HG03457 (cell line): ENCODE results near the gene FOXO3B.
A peak's percentile ranks its signal among the peaks of the same experiment; 100 is the strongest.
"Not testable (repeated sequence)": the region's sequence is repeated elsewhere in the genome, so short reads cannot be mapped to it uniquely, and the experiment has no call there.

ENCODE experiments used
- ATAC-seq: cut with Tn5 transposase; IDR thresholded peaks from one replicate; pipeline ENCODE4 v1.9.1; 2021; ENCODE audit warnings: moderate number of reproducible peaks; ENCODE audit not compliant: unreplicated experiment

FOXO3B gene

DNA sequence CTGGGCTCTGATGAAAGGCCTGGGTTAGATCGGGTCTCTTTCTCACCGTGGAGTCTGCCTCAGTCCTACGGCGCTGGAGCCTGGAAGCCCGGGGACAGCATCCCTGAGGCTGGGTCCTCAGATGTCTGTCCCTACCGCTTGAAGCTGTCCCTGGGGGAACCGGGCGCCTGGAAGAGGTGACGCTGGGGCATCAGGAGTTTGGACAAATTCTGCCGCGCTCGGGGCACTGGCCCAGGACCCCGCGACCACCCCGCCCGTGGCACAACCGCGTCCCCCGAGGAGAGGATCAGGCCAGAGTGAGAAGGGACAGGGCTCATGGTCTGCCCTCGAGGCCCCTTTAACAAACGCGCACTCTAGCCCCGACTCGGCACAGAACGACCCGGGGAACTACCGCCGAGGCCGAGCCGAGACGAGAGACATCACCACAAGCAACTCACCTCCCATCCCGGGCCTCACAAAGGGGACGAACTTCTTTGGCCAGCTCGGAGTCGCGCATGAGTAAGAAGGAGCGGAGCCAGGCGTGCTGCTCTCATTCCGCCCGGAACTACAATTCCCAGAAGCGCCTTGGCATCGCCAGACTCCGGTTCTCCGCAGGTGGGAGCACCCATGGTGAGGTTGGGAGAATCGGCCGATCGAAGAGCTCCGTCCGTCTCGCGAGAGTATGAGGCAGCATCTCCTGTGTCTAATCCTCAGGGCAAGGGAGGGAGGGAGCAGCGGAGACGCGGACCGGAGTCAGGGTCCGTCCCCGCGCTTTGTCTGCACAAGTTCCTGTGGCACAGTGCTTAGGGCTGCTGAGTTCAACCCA is at the start of gene FOXO3B:
Gene FOXO3B, minus strand, starts transcription at position 548 of the 805 bp plus-strand sequence. CDS start 663 bp downstream, outside the sequence.
- peak; percentile 71 for ATAC-seq

DNA sequence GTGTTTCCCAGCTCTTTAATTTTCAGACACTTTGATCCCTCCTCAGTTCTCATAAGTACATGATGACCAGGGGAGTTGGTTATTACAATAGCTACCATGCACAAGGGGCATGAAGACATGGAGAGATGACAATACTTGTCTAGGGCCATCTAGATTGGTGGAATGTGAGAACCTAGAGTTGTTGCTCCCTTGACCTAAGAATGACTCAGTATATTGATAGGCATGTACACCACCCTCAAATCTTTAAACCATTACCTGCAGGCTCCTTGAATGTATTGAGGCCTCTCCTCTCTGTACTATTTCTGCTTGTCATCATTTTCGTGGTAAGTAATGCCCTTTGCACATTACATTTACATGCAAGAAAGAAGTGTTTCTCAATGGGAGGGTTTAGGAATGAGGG is 41.4 kb upstream of the FOXO3B start:
- ATAC-seq = not testable (repeated sequence)

DNA sequence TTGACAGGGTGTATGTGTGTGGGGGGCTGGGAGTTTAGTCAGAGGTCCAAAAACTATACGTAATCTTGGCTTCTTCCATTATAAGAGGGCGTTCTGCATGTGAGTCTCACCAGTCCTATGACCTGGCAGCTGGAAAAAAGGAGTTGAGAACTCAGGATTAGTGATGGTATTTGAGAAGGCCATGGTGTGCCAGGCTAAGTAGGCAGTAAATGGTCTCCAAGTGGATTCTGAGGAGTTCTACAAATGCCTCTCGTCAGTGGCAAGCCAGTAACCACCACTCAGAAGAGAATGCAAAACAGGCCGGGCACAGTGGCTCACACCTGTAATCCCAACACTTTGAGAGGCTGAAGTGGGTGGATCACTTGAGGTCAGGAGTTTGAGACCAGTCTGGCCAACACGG is 40.5 kb upstream of the FOXO3B start:
- ATAC-seq = not testable (repeated sequence)

DNA sequence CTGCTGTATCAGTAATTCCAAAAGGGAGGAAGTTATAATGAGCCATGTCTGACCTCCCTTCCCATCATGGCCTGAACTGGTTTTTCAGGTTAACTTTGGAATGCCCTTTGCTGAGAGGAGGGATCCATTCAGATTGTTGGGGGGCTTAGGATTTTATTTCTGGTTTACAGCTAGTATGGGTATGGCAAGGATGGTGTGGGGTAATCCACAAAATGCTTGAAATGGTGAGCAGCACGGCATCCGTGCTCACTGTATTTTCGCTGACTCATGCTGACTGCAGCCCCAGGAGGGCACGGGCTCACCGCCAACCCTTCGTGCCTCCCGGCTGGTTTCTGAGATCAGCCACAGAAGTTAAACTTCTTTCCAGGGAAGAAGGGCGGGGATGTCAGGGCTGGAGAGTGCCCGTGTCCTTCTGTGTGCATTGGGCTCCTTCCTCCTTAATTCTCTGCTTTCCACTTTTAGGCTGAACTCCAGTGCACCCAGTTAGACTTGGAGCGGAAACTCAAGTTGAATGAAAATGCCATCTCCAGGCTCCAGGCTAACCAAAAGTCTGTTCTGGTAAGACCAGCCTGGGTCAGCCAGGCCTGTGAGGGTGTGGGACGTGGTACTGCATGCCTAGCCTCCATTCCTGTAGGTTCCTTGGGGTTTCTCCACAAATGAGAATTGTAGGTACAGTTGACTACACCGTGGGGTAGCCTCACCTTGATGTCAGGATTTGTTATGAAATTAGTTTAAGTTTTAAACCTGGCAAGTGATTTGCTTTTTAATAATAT is 39.8 kb upstream of the FOXO3B start:
- not testable (repeated sequence) for ATAC-seq

DNA sequence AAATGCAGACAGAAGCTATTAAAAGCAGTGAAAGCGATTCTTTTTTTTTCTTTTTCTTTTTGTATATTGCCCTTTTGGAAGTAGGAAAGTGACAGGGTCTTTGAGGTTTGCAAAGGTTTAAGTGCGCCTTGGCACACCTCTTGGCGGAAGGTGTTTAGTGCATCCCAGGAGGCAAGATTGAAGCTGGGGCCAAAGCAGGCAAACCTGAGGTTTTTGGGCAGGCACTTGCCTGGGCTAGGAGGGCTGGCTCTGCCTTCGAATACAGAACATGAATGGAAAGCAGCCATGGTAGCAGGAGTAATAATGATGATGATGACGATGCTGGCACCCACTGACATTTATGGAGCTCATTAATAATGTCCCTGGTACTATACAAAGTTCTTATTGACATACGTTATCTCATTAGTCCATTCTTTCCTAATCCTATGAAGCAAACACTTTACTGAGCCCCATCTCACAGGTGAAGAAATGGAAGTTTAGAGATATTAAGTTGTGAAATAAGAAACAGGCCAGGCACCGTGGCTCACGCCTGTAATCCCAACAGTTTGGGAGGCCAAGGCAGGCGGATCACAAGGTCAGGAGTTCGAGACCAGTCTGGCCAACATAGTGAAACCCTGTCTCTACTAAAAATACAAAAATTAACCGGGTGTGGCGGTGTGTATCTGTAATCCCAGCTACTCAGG is 37.5 kb upstream of the FOXO3B start:
- ATAC-seq = not testable (repeated sequence)

DNA sequence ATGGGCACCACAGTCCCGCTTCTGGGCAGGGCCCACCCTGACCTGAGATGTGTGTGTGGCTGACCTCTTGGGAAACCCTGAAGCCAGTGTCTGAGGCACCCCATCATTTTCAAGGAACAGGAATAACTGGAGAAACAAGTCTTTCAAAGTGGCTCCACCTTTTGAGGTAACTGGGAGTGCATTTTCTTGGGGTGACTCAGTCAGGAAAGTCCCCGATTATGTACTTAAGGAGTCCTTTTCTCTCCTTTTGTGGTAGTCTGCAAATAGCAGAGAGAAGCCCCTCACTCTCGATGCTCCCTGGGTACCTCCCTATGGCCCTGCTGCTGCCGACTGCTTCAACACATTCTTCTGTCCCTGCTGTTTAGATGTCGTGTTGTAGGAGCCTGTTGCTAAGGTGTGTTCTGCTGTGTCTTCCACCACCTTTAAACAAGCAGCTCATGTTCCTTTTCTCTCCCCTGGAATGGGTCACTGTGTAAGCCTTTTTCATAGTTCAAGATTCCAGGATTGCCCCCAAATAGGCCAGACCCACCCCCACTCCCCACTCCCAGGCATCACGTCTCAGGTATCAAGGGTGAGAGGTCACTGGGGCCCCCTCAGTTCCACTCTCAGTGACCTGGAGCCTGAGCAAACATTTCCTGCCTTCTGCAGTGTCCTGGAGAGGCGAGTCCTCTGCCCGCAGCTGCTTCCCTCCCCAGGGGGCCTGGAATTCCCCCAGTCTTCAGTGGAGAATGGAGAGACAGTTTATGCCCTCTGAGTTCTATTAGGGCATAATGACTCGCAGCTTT is 36.7 kb upstream of the FOXO3B start:
- ATAC-seq = not testable (repeated sequence)

DNA sequence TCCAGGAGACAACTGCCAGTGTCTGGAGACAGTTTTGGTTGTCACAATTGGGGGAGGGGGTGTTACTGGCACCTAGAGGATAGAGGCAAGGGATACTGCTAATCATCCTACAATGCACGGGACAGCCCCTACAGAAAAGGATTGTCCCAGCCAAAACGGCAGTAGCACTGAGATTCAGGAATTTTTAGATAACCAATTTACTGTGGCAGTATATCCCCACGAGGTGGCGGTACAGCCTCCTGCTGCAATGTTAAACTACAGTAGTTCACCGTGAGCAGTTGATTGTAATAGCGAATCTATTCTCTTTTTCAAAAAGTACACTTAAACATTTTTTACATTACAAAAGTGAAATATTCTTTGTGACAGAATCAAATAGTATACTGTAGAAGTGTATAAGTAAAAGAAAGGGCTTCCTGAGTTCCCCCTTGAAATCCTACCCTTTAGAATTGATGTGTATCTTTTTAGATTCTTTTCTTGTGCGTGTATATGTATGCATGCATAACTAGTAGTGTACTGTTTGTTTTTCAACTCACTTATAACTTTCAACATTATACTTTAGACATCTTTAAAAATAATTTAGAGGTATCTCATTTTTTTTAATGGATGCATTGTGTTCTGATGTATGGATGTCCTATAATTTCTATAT is 30.4 kb upstream of the FOXO3B start:
- not testable (repeated sequence) for ATAC-seq

DNA sequence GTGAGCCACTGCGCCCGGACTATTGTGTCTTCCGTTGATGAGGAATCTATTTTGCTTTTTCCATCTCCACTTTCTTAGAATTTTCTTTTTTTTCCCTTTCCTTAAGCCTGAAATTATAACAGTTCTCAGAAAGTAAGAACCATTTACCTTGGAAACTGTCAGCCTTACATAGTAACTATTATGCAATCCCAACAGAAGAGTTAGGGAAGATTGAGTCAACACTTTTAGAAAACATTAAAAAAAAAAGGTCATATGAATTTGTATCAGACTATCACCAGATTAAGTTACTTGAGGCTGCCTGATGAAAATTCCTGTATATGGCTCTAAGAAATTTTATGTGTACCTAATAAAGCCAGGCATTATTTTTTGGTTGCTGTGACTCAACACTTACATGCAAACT is 26.1 kb upstream of the FOXO3B start:
- ATAC-seq = not testable (repeated sequence)

DNA sequence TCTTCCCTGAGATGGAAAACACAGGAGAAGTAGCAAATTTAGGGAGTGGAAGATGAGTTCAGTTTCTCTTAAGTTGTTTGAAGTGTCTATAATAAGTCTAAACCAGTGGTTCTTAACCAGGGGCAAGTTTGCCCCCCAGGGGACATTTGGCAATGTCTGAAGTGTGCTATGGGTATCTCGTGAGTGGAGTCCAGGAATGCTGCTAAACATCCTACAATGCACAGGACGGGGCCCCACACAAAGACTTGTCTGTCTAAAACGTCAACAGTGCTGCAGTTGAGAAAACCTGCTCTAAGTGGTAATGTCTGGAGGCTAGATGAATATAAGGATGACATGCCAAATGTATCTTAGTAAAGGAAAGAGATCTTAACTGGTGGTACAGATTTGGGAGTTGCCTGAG is 23.8 kb upstream of the FOXO3B start:
- not testable (repeated sequence) for ATAC-seq

DNA sequence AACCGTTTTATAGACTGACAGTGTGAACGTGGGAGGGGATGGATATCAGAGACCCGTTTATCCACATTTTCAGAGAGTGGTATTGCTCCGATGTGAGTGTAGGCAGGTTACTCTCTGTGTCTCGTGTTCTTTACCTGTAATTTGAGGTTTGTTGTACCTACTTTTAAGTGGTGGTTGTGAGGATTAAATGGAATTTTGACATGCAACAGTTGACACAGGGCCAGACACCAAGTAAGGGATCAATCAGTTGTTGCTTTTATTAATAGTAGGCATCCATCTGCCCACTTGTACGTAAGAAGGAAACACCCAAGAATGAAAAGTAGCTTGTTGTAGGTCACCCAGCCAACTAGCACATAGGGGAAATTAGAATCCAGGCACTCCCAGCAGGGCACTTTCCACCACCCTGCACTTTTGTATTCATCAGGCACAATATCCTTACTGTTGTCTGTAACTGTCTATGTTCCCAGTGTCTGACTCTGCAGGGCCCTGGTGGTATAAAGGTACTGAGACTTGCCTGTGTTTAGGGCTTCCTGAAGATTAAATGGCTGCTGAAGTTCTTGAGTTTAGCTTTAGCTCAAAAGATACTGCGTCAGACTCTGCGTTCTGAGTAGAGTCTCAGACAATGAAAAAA is 16.5 kb upstream of the FOXO3B start:
- ATAC-seq = not testable (repeated sequence)

DNA sequence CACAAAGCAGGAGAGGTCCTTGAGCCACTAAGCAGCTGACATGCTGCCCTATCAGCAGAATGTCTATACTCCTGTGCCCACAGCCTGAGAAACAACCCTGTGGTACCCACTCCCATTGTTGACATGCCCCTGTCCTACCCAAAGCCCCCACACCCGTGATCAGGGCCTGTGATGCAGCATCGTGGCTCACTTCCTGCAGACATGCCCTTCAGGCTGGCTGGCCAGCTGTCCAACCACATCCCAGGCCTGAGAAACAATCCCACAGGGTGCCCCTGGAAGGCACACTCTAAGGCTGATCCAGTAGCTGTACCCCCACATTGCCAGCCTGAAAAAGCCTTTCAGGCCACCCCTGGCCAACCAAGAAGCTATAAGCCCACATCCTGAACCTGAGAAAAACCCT is 13.0 kb upstream of the FOXO3B start:
- ATAC-seq = not testable (repeated sequence)

DNA sequence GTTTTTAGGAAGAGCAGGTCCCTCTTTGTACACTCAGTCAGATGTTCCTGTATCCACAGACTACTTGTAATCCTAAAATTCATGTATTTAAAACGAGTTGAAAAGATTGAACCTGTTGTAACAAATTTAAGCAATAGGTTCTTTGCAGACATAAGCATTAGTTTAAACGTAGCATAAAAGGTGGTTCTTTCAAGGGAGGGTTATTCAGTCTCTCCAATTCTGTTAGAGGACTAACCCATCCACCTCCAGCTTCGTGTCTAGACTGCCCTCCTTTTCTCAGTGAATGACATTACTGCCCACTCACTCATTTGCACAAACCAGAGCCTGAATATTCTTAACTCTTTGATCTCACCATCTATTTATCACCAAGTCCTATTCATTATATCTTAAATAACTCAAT is 554 bp upstream of the FOXO3B start:
- not testable (repeated sequence) for ATAC-seq

DNA sequence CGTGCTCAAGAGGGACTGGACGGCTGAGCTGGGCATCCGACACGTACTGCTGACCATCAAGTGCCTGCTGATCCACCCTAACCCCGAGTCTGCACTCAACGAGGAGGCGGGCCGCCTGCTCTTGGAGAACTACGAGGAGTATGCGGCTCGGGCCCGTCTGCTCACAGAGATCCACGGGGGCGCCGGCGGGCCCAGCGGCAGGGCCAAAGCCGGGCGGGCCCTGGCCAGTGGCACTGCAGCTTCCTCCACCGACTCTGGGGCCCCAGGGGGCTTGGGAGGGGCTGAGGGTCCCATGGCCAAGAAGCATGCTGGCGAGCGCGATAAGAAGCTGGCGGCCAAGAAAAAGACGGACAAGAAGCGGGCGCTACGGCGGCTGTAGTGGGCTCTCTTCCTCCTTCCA is 4.7 kb downstream of the FOXO3B start:
- not testable (repeated sequence) for ATAC-seq

DNA sequence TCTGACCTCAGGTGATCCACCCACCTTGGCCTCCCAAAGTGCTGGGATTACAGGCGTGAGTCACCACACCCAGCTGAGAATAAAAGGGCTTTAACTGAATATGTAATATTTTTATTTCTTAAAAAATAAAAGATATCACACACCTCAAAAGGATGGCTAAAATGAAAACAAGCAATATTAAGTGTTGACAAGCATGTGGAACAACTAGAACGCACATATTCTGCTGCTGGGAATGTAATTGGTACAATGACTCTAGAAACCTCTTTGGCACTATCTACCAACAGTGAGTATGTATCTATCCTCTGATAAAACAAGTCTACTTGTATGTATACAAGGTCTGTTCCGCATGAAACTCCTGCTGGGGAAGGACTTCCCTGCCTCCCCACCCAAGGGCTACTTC is 5.2 kb downstream of the FOXO3B start:
- not testable (repeated sequence) for ATAC-seq

DNA sequence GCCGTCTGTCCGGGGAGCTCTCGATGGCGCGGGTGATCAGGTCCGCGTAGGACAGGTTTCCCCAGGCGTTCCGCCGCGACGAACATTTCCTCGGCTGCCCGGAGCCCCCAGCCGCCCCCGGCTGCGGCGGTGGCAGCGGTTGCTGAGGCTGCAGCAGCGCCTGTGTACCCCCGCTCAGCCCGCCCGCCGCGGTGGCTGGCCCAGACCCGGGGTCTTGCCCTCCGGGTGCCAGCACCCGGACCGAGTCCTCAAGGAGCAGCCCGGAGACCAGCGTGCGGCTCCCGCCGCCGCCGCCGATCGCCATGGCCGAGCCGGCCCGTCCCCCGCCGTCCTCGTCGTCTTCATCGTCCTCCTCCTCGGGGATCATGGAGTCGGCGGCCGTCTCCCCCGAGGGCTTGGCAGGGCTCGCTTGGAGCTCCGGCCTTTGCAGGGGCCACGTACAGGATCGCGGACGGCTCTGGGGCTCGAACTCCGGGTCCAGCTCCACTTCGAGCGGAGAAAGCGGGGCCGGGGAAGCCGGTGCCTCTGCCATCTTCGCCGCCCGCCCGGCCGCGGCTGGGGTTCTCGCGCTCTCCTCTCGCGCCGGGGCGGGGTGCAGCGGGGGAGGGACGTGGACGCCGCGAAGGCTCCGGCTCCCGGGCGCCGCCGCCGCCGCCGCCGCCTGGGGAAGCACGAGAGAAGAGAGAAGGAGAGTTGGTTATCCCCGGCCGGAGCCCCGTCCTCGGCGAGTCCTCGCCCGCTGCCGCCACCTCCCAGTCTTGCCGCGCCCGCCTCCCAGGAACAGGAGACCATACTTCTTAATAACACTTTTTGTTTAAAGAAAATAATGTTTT is 9.5 kb downstream of the FOXO3B start:
- not testable (repeated sequence) for ATAC-seq

DNA sequence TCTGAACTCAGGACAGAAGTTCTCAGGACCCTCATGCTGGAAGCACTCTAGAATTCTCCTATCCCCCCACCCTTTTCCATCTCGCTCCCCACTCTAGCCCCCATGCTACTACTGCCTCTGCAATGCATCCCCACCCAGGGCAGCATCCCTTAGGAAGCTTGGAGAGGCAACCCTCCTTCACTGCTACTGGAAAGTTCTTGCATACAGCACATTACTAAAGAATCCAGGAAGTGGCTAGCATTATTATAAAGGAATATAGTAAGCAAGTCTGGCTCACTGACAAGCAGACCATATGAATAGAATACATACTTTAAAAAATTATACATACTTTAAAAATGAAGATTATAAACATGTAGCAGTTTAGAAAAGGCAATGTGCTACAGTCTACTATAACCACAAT is 13.5 kb downstream of the FOXO3B start:
- not testable (repeated sequence) for ATAC-seq

DNA sequence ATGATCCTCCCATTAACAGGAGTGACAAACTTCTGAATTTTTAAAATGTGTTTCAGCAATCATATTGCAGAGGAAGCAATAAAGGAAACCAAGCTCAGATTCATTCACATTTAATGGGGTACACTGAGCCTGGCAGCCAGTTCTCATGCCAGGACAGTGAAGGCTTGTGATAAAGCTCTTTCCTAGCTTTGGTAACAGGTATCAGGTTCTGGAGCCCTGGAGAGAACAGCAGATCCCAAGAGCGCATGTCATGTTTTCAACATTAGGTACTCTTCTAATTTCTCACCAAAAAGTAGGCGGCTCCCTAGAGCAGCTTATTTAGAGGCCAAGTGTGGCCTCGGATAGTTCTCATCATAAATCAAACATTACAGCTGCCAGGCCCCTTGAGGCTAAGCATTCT is 14.6 kb downstream of the FOXO3B start:
- not testable (repeated sequence) for ATAC-seq

DNA sequence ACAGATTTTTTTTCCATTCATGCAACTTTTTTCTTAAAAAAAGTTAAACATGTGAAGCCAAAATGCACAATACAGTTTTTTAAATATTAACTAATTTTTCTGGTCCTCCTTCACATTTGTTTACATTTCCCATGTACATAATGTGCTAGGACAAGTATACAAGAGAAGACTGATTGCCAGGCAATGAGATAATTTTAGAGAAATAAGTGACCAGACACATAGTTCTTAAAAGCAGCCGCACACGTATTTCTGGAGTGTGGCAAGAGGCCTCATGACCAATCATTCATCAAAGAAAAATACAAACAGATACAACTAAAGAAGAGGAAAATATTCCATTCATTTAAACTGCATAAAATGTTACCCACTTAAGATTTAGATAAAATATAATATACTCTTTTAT is 15.8 kb downstream of the FOXO3B start:
- not testable (repeated sequence) for ATAC-seq
